Measurements from ENCODE around the gene GAS2.

GAS2 gene

DNA sequence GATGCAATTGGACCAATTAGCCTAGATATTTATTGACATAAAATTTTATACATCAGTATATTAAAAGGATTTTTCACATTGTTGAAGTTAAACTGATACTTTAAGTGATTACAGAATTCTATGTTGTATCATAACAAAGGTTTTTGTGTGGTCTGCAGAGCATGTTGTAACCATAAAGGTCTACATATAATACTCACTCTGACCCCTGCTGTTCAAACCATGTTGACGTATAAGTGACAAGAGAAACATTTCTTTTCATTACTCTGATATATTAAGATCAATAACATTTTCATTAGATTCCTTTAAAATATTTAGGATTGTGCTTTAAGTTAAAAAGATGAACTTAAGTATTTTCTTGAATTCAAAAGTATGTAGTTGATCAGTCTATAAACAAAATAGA is 63.9 kb downstream of the GAS2 start:
- no peak for DNase-seq

DNA sequence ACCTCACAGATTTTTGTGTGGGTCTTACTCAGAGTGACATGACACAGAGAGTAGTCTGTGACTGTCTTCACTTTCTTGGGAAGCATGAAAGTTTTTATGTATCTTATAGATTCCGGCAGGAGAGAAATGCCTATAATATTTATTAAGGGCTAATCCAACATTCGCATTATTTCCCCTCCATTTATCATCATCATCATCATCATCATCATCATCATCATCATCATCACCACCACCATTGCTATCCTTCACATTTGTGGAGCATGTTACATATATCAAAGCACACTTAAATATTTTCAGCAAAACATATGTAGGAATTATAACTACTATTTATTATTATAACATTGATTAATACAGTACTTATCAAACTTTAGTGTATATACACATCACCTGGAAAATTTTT is 66.2 kb downstream of the GAS2 start:
- DNase-seq, result no peak

DNA sequence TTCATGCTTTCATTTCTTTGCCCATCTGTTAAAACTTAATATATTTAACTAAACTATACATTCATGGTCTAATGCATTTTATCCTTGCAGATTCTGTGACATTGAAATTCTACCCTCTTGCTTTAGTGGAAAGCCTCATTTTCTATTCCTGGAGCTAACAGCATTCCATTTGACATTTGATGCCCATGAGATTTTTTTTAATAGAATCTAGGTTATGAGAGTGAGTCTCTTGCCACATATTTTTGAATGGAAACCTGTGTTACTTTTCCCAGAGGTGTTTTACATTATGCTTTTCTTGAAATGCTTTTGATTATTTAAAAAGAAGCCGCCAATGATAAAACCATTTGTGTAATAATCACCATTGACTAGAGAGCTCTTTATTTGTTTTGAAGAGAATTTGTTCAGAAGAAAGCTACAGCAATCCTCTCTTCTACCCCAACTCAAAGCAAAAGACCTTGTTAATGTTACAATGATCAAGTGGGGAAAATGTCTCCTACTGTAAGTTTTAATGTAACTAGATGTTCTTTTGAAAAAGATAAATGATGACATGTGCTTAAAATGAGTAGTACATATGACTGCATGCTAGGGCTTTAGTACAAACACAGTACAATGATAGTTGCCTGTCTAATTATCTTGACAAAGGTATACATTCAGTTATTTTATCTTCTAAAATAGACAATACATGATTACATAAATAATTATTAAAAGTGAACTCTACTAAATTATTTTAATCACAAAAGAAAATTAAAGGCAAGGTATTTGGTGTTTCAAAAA is 67.3 kb downstream of the GAS2 start:
- DNase-seq, result no peak

DNA sequence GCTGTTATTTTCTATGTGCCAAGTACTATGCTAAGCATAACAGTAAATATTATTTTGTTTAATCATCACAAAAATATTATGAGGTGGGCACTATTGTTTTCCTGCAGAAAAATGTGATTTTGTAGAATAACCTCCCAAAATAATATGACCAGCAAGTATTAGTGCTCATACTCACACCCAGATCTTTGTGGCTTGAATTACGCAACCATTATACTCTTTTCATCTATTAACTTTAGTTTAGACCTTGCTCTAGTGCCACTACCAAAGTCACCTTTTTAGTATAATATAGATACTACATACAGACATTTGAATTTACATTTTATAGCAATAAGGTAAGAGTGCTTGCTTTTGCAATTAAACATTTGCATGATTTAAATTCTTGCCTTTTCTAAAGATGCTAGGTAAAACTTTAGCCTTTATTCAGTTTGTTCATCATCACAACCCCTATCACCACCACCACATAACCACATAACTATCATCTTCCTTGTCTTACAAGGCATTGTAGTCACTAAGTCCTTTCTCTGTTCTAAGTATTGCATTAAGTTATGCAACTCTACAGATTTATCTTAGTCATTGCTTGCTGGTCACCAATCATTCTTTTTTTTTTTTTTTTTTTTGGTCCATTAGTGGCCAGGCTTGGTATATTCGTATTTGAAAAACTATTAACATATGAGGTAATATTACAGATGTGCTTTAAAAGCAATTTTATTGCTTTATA is 68.4 kb downstream of the GAS2 start:
- no peak for DNase-seq

DNA sequence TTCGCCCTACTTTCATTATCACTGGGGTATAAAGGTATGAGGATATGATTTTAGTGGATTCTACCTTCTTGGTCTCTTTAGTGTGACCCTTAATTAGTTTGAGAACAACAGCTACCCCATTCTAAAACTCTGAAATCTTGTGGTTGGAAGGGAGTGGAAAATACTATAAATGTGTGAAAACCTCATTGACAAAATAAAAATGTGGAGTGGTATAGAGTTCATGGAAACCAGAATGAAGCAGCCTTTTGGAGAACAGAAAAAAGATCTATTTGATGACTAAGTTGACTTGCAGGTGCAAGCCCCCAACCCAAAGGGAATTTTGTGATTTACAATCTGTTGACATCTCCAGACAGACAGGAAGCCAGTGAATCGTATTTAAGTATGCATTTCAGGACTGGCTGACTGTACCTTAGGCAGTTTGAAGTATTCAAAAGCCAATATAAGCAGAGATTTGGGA is 75.8 kb downstream of the GAS2 start:
- DNase-seq, result no peak

DNA sequence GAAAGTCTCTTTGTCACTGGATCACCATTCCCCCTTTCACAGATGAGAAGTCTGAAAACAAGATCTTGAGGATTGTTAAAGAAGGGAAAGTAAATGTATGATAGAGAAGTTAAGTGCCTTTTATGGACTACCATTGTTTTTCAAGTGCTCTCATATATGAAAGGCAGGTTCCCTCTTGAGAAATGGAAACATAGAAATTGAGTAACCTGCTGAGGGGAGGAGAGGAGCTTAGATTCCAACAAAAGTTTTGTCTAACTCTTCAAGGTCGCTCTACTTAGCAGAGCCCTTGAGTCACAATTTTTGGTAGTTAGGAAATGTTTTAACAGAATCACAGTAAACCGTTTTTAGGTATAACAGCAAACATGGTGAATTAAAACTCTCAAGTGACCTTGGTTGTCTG is 83.1 kb downstream of the GAS2 start:
- no peak for DNase-seq

DNA sequence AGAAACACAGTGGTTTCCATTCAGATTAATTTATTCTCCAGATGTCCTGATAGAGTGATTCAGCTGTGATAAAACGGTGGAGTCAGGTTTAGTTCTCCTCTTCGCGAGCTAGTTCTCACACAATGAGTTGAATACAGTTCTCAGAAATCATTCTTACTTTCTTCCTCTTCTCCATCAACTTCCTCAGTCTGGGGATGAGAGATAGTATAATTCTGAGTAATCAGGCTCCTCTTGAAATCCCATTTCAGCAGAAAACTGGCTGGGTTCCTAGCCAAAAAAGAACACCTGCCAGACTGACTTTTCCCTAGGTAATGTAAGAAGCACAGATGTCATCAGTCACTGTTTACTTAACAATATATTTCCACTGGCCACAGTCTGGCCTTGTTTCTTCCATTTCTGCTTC is 86.5 kb downstream of the GAS2 start:
- no peak for DNase-seq

DNA sequence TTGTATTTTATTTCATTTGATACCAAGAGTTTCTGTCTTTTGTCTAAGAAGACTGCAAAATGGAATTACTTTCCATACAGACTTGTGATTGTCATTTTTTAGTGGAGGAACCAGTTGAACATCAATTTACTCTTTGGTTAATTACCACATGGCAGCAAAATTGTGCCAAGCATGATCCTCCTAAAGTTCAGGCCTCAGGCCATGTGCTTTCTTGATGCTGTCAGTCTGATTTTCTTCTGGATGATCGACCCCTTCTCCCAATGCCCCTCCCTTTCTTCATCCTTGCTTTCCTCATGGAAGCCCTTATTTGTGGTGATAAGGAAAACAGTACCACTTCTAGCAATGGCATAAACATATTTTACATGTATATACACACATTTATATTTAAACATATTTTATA is 87.0 kb downstream of the GAS2 start:
- no peak for DNase-seq

DNA sequence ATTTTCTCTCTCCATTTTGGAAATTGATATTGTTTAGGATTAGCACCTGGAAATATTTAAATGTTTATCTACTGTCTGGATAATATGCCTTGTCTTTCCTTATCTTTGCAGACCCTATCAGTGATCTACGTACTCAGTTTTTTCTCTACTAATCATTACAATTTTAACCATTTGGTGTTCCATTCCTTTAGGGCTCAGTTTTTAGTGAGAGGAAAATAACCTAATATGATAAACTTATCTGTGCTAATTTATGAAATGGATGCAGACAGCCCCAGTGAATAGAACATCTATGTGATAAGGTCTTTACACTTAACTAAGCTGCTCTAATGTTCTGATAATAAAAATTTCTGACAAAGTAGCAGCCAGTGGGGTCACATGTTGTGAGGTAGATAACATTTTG is 94.7 kb downstream of the GAS2 start:
- no peak for DNase-seq

DNA sequence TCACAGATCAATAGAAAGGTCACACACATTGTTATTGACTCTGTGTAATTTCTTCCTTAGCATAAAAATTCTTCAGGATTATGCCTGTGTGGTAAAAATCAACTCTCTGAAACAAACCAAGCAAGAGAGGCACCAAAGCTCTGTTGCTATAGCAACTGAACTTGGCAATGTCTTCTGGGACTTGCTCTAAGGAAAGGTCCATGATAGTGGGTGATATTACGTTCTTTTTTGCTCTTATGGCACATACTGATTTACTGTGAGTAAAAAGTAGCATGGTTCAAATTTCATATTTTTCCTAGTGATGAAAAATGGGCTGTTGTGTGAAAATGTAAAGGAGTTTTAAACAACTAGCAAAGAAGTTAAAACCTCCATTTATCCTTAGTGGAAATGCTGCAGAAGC is 96.8 kb downstream of the GAS2 start:
- no peak for DNase-seq

DNA sequence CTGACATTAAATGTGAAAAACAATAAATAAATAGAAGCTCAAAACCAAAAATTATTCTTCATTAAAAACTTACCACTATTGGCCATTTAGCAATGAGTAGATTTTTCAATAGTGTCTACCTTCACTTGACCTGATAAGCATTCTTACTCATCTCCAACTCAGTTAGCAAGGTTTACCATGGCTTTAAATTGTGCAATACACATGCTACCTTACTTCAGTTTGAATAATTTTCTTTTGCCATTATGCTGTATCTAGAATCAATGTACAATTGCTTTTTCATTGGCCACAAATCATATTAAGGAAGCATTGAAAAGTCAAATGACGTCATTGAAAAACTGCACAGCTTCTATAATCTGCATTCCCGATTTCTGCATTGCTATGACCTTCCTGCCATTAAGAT is 98.3 kb downstream of the GAS2 start:
- DNase-seq, result no peak

DNA sequence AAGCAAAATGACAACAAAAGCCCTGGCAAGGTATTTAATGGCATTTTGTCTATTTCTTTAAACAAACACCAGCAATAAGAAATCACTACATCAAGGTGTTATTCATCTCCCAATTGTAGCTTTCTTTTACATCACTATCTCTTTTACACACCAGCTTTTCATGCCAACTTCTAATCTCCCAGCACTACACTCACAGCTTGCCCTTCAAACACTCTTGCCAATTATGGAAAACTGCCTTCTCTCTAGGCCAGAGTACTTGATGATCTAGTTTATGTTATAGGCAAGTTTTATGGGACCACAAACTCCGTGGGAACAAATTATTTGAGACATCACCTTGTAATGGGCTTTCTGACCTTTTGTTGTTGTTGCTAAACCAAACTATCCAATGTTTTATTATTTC is 101.9 kb downstream of the GAS2 start:
- no peak for DNase-seq

DNA sequence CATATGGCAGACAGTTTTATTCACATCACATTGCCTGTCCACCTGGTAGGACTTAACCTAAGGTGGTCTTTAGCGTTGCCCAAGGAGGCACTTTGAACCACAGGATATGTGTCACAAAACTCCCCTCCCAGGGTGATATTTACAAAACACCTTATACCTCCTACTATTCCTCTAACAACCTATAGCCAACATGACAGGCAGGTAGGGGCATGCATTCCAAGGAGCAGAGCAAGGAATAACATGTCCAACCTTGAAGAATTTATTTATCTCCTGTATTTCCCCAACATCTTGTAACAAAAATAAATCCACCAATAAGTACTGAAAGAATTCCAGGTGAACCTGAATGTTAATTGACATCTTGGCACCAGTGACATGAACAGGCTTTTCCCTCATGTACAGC is 102.7 kb downstream of the GAS2 start:
- DNase-seq, result no peak

DNA sequence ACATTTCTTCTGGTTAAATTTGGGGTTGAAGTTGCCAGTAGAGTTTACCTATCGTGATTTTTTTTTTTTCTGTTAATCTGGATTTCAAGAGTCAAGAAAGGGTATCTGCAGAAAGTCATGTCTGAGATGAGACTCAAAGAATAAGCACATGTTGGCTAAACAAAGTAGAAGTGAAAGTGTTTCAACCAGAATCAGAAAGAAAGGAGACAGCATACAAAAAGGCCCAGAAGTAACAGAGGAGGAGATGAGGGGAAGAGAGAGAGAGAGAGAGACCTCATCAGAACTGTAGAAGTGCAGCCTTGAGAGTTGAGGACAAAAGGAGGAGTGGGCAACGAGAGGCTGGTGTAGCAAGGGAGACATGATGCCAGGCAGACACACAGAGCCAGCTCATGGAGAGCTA is 108.3 kb downstream of the GAS2 start:
- no peak for DNase-seq

DNA sequence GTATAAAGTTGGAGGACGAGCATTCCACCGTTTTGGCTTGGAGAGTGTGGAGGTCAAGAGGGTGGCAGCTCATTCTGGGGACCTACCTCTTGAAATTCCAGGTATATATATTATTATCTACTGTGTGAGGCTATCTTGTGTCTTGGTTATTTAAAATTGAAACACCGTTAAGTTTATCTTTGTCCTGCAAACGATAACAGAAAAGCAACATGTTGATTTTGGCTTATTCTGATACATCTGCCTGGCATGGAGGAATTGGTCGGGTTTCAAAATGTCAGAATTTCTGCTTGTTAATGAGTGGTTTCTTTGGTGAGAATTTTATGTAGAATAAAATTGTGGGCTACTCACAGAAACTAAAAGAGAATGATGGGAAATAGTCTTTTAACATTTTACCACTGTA is 108.8 kb downstream of the GAS2 start:
- no peak for DNase-seq

DNA sequence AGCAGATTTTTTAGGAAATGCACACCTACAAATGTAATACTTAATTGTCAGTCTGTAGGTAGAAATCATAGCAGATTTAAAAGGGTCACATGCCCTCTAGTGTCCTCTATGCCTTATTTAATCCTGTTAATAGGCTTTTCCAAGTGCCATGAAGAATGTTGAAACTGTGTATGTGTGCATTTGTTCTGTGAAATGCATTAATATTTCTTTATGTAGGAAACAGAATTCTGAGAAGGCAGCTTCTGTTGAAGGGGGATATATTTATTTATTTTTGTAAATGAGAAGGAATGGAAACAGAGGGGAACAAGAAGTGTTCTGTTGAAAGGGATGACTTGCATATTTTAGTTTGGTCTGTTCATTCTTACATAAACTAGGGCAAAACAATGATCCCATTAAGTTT is 112.2 kb downstream of the GAS2 start:
- no peak for DNase-seq

DNA sequence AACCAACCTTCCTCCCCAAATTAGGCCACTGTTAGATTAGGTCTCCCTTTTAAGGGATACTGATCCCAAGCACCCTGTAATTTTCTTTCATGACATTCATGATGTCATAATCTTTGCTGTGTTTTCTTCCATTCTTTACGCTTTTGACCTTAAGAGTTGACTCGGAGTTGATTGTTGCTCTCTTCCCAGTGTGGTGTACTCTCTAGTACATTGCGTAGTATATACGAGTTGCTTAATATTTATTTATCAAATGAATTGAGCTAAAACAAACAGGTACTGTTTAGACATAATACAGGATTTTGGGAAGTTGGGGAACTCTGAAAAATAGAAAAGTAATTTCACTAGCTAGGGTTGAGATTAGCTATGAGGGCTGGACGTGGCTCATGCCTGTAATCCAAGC is 113.4 kb downstream of the GAS2 start:
- no peak for DNase-seq

DNA sequence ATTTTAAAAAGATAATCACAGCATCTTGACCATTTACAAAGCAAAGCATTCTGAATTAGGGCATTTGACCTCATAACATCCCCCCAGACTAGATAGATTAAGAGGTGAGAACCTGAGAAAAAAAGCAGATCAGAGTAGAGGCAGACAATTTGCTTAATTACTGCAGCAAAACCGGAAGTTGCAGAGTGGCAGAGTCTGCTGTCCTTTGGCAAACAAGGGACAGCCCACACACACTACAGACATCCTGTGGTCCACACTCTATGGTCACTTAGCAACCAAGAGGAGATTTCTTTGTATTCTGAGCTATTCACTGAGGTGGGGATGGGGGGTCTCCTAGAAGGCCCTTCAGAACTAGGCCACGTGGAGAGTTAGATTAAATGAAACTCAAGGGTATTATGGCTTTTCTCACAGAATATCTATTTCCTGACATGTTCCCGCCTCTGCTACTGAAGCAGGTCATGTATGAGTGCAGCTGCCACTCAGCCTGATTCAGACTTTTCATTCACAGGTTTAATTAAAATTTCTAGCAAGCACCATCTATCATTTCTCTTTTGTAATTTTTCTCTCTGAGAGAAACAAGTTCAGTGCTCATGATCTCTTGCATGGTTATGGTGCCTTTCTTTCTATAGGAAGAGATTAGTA is 114.7 kb downstream of the GAS2 start:
- no peak for DNase-seq

DNA sequence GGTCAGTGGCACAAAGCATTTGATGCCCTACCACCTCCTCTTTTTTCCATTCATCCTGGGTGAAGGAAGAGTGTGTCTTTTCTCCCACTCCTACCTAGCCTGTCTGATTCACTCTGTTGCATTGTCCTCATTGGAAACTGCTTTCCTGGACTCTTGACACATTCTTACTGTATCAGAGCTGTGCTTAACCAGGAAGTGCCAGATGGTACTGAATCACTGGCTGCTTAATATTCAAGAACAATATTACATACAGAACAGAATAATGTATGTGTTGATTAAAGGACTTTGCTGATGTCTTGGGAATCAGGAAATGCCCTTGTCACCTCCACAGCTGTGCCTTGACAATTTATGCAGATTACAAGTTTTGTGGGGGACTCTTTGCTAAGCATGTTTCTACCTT is 118.8 kb downstream of the GAS2 start:
- no peak for DNase-seq

DNA sequence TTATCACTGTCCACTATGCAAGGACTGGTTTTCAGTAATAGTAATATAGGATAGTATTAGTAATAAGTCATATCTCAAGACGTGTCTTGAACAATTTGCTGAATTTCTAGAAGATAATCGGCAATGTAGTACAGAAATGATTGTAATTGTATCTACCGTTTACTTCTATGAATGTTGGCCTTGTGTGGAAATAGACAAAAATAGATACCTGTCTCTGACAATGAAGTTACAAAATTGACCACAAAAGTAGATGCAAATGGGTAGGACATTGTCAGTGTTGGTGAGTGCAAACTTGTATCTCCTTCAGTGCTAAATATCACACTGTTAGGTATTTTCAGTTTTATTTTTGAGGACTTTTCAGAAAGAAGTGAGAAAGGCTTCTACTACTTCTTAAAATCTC is 120.1 kb downstream of the GAS2 start:
- no peak for DNase-seq

DNA sequence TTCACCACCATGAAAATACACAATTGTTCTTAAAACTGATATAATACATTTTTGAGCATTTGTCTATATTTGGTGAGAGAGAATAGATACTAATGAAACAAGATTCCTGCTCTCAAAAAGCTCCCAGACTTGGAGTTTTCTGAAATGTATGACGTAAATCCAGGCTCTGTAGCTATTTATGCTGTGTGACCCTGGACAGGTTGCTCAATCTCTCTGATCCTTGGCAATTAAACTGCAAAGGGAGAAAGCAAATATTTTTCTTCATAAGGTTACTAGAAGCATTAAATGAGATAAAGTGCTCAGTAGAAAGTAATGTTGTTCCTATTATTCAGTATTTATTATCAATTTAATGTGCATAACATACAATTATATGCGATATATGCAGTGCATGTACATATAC is 120.6 kb downstream of the GAS2 start:
- no peak for DNase-seq

DNA sequence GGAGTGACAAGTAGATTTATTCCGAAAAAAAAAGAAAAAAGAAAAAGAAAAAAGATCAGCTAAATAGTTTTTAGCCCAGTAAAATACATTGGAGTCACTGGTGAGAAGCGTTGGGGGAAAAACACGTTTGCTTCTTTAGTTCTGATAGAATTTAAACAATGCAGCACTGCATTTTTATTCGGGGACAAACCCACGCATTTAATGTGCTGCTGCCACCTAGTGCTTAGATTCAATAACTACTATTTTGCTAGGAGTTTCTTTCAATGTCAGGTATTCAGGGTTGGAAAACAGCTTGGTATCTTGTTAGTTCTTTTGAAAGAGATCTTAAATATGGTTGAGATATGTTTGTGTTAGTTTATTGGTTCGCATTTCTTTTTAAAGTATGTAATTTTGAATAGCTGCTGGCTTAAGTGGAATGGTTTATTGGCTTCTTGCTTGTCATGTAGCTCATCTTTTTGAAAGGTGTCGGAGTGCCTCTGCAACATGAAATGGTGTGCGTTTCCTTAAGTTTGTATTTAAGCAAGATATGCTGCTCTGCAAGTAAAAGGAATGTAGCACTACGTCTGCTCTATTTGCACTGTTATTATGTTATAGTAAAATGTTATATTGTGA is 121.2 kb downstream of the GAS2 start:
- DNase-seq, result no peak

DNA sequence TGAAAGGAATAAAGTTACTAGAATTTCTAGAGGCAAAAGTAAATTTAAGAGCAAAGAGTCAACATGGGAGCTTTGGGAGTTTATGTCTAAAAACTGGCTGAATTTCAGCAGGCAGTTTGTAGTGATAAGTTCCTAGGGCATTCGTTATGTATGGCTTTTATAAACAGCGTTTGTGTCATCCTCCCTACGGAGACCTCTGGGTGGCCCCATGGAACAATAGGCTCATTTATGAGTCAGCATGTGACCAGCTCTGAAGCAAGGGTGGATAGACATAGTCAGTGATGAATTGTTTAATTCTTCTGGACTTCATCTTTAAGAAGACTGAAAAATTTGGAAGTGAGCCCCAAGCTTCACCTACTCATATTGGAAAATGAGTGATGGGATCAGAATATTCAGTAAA is 126.1 kb downstream of the GAS2 start:
- no peak for DNase-seq

DNA sequence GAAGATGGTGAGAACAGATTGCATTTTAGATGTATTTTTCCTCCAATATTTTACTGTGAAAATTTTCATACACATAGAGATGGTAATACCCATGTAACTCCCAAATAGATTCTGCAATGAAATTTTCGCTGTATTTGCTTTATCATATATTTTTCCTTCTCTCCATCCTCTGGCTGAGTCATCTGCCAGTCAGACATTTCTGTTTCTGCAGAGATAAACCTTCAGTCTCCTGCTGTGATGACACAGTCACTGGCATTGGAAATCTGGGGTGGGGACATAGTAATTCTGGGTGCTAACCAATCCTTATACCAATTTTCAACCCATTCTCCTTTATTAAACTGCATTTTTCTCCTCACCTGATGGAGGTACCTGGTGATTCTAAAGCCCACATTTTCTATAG is 129.5 kb downstream of the GAS2 start:
- no peak for DNase-seq
